ENCODE measurements around the gene YPEL1.
A peak's percentile ranks its signal among the peaks of the same experiment; 100 is the strongest.

YPEL1 gene

GRCh38 chr22:21765909-21766529 is 30.4 kb upstream of the YPEL1 start:
- Histone ChIP-seq H3K27ac (peak overlapping the region in 7 of 11 experiments; percentile 4 to 78 (median 58); a peak in 11 of 22 replicates), H3K4me1 (peaks cover 5 to 50% (median 39%) of the 10 kb centered on the region in 10 experiments), H4K20me1 (peaks cover 0 to 52% (median 11%) of the 10 kb centered on the region in 11 experiments; a peak in 13 of 22 replicates), H3K9me3 (replicated peaks in 1 of 11) (no peaks in the 10 kb centered on the region), H3K27me3 (no peaks in the 10 kb centered on the region), H3K4me2 (peak overlapping the region in 1 of 11 experiments; percentile 14; a peak in 1 of 22 replicates), H3K36me3 (peaks cover 98 to 100% (median 99%) of the 10 kb centered on the region in 11 experiments), H3K9ac (peak overlapping the region in 2 of 11 experiments; percentile 46 to 64; a peak in 5 of 22 replicates), H3K4me3 (no peak overlapping the region)
- no peak for TF ChIP-seq Cebpa-rat (IDR thresholded peaks at IDR 0.05)

- no peak overlapping the region for H3K4me3 ChIP-seq
- H3K9ac ChIP-seq: no peak overlapping the region
- peaks cover 0 to 56% (median 44%) of the 10 kb centered on the region in 10 experiments; a peak in 16 of 20 replicates for H3K4me1 ChIP-seq
- H3K27ac ChIP-seq: peak overlapping the region in 3 of 11 experiments; percentile 18 to 72 (median 23); a peak in 3 of 22 replicates
- H3K9me3 ChIP-seq (replicated peaks in 1 of 11): no peaks in the 10 kb centered on the region
- H3K36me3 ChIP-seq: peaks cover 85 to 99% (median 96%) of the 10 kb centered on the region in 11 experiments
- peak overlapping the region in 4 of 11 experiments; percentile 10 to 31 (median 28); a peak in 4 of 22 replicates for H3K4me2 ChIP-seq
- peaks cover 0 to 68% (median 11%) of the 10 kb centered on the region in 11 experiments; a peak in 13 of 22 replicates for H4K20me1 ChIP-seq
- no peak for TF ChIP-seq Cebpa-rat (IDR thresholded peaks at IDR 0.05)
- no peaks in the 10 kb centered on the region for H3K27me3 ChIP-seq
Observed at GRCh38 chr22:21764038-21764804, 28.6 kb upstream of the YPEL1 start.

- H3K4me1 ChIP-seq: peaks cover 0 to 50% (median 41%) of the 10 kb centered on the region in 10 experiments; a peak in 17 of 20 replicates
- H3K36me3 ChIP-seq: peaks cover 85 to 99% (median 94%) of the 10 kb centered on the region in 11 experiments
- no peak overlapping the region for H3K4me2 ChIP-seq
- TF ChIP-seq Cebpa-rat (IDR thresholded peaks at IDR 0.05): no peak
- H3K27me3 ChIP-seq: no peaks in the 10 kb centered on the region
- no peaks in the 10 kb centered on the region for H3K9me3 ChIP-seq (replicated peaks in 1 of 11)
- H3K27ac ChIP-seq: no peak overlapping the region
- no peak overlapping the region for H3K4me3 ChIP-seq
- no peak overlapping the region for H3K9ac ChIP-seq
- peaks cover 0 to 68% (median 11%) of the 10 kb centered on the region in 11 experiments; a peak in 13 of 22 replicates for H4K20me1 ChIP-seq
Observed at GRCh38 chr22:21762712-21763581, 27.4 kb upstream of the YPEL1 start.

GRCh38 chr22:21761994-21762680 is 26.5 kb upstream of the YPEL1 start:
- no peak overlapping the region for H3K4me3 ChIP-seq

GRCh38 chr22:21761086-21761485 is 25.5 kb upstream of the YPEL1 start:
- peak overlapping the region in 3 of 11 experiments; percentile 4 to 16 (median 7); a peak in 1 of 22 replicates for H3K4me2 ChIP-seq
- H3K9ac ChIP-seq: no peak overlapping the region
- no peak for TF ChIP-seq Cebpa-rat (IDR thresholded peaks at IDR 0.05)
- H3K9me3 ChIP-seq (replicated peaks in 1 of 11): no peaks in the 10 kb centered on the region
- H3K27ac ChIP-seq: no peak overlapping the region
- peaks cover 71 to 92% (median 86%) of the 10 kb centered on the region in 11 experiments for H3K36me3 ChIP-seq
- no peaks in the 10 kb centered on the region for H3K27me3 ChIP-seq
- H4K20me1 ChIP-seq: peaks cover 0 to 55% (median 11%) of the 10 kb centered on the region in 11 experiments; a peak in 13 of 22 replicates
- peaks cover 16 to 45% (median 39%) of the 10 kb centered on the region in 10 experiments for H3K4me1 ChIP-seq
- H3K4me3 ChIP-seq: no peak overlapping the region

More at GRCh38 chr22:21761994-21762680, 26.5 kb upstream of the YPEL1 start:
- H3K36me3 ChIP-seq: peaks cover 82 to 98% (median 92%) of the 10 kb centered on the region in 11 experiments
- H3K27ac ChIP-seq: no peak overlapping the region
- no peak overlapping the region for H3K4me2 ChIP-seq
- H3K27me3 ChIP-seq: no peaks in the 10 kb centered on the region
- H3K9me3 ChIP-seq (replicated peaks in 1 of 11): no peaks in the 10 kb centered on the region
- TF ChIP-seq Cebpa-rat (IDR thresholded peaks at IDR 0.05): no peak
- H3K9ac ChIP-seq: peak overlapping the region in 1 of 11 experiments; percentile 4; a peak in 1 of 22 replicates
- H4K20me1 ChIP-seq: peaks cover 0 to 66% (median 11%) of the 10 kb centered on the region in 11 experiments; a peak in 13 of 22 replicates
- H3K4me1 ChIP-seq: peaks cover 5 to 45% (median 36%) of the 10 kb centered on the region in 10 experiments

- no peaks in the 10 kb centered on the region for H3K27me3 ChIP-seq
- peaks cover 0 to 57% (median 7%) of the 10 kb centered on the region in 11 experiments; a peak in 12 of 22 replicates for H4K20me1 ChIP-seq
- H3K4me2 ChIP-seq: peak overlapping the region in 2 of 11 experiments; percentile 4 to 7; a peak in 2 of 22 replicates
- no peak overlapping the region for H3K4me3 ChIP-seq
- no peak for TF ChIP-seq Cebpa-rat (IDR thresholded peaks at IDR 0.05)
- H3K27ac ChIP-seq: no peak overlapping the region
- peaks cover 67 to 88% (median 82%) of the 10 kb centered on the region in 11 experiments for H3K36me3 ChIP-seq
- H3K4me1 ChIP-seq: peaks cover 20 to 48% (median 41%) of the 10 kb centered on the region in 10 experiments
- no peaks in the 10 kb centered on the region for H3K9me3 ChIP-seq (replicated peaks in 1 of 11)
- H3K9ac ChIP-seq: no peak overlapping the region
Observed at GRCh38 chr22:21760640-21761039, 25.0 kb upstream of the YPEL1 start.

GRCh38 chr22:21759646-21760376 is 24.2 kb upstream of the YPEL1 start:
- Histone ChIP-seq H3K4me1 (peaks cover 28 to 48% (median 43%) of the 10 kb centered on the region in 10 experiments), H3K27me3 (no peaks in the 10 kb centered on the region), H3K27ac (no peak overlapping the region), H4K20me1 (peaks cover 0 to 58% (median 5%) of the 10 kb centered on the region in 11 experiments; a peak in 11 of 22 replicates), H3K9ac (no peak overlapping the region), H3K4me2 (no peak overlapping the region), H3K4me3 (no peak overlapping the region), H3K36me3 (peaks cover 58 to 80% (median 74%) of the 10 kb centered on the region in 11 experiments), H3K9me3 (replicated peaks in 1 of 11) (no peaks in the 10 kb centered on the region)
- TF ChIP-seq Cebpa-rat (IDR thresholded peaks at IDR 0.05): no peak

Data from BLaER1 treated with 17β-estradiol and CSF1 and Interleukin-3, amounts not matched to agents 10 nM and 100 nM (cell line).